Left colon (tissue), 2 donors: Measurements from ENCODE around the gene SLC41A3. TPM values are rescaled to one million over a fixed set of nuclear protein-coding genes. Genes with fewer than 3 reads are reported as not detected.
A peak's percentile ranks its signal among the peaks of the same experiment; 100 is the strongest.
"Not testable (repeated sequence)": the region's sequence is repeated elsewhere in the genome, so short reads cannot be mapped to it uniquely, and the experiment has no call there.

Source experiments
- ATAC-seq: fragments of 200-7000 bp; cut with Tn5 transposase; one replicate; pipeline ENCODE4 v1.9.1; 2020; ENCODE audit warnings: mild to moderate bottlenecking, moderate library complexity
- DNase-seq, 2 donors: peaks; one replicate each; pipeline ENCODE4 v3.0.0-alpha.2; 2020
- intact Hi-C, 2 donors: fragments of 100-400 bp; cut with DNase I in 1 of 2; cut with micrococcal nuclease in 1 of 2; formaldehyde crosslinking; loops; one replicate each; pipeline versions ENCODE4 v1.11.2 to v1.14.0; 2022; cut with DNase I, micrococcal nuclease
- total RNA-seq, 2 donors: library from RNA; stranded (reverse); fragmentation: NEBNext Ultra II Directional; extraction: Animal tissue kit (Norgen Biotek cat#: 25700); gene quantifications; one replicate each; pipeline ENCODE4 v1.2.1, GENCODE V29; 2021
- donor health status: DM: no; HTN: no; CAD: no.
- donor health status: DM: yes; HTN: yes; CAD: no.

The SLC41A3 gene
- total RNA-seq, 2 donors from 2014 or later: 31.3 to 31.4 TPM

GRCh38 chr3:126039870-126040269 lies 44.1 kb downstream of the SLC41A3 start:
- ATAC-seq (peak; percentile 54), DNase-seq (no peak)
- intact Hi-C loops: no loop called here

GRCh38 chr3:126038791-126039190 lies 45.1 kb downstream of the SLC41A3 start:
- DNase-seq, intact Hi-C loops, ATAC-seq: not testable (repeated sequence)

GRCh38 chr3:126036056-126036549 lies 47.8 kb downstream of the SLC41A3 start:
- no peak for DNase-seq
- no peak for ATAC-seq

GRCh38 chr3:126035362-126036050 lies 48.4 kb downstream of the SLC41A3 start:
- DNase-seq: no peak

More at GRCh38 chr3:126036056-126036549, 47.8 kb downstream of the SLC41A3 start:
- intact Hi-C loops: no loop called here

GRCh38 chr3:126034481-126035361 lies 49.2 kb downstream of the SLC41A3 start:
- DNase-seq (no peak), ATAC-seq (no peak)
- intact Hi-C loops: no loop called here

More at GRCh38 chr3:126035362-126036050, 48.4 kb downstream of the SLC41A3 start:
- intact Hi-C loops: no loop called here
- ATAC-seq: no peak

- DNase-seq: no peak
- no peak for ATAC-seq
- intact Hi-C loops: no loop called here
Measured at GRCh38 chr3:126033765-126034164, 50.2 kb downstream of the SLC41A3 start.

GRCh38 chr3:126033051-126033745 lies 50.7 kb downstream of the SLC41A3 start:
- ATAC-seq: no peak
- no peak for DNase-seq

GRCh38 chr3:126031981-126032471 lies 51.9 kb downstream of the SLC41A3 start:
- no peak for ATAC-seq
- DNase-seq: no peak
- intact Hi-C loops: no loop called here

More at GRCh38 chr3:126033051-126033745, 50.7 kb downstream of the SLC41A3 start:
- intact Hi-C loops: no loop called here

- intact Hi-C loops: no loop called here
- DNase-seq: no peak
- no peak for ATAC-seq
Measured at GRCh38 chr3:126030455-126030854, 53.5 kb downstream of the SLC41A3 start.

GRCh38 chr3:126029241-126029640 lies 54.7 kb downstream of the SLC41A3 start:
- intact Hi-C loops: no loop called here
- ATAC-seq (no peak), DNase-seq (no peak)

GRCh38 chr3:126028096-126028495 lies 55.8 kb downstream of the SLC41A3 start:
- ATAC-seq (no peak), DNase-seq (no peak)
- intact Hi-C loops: no loop called here

GRCh38 chr3:126026761-126027160 lies 57.2 kb downstream of the SLC41A3 start:
- no peak for ATAC-seq
- no peak for DNase-seq
- intact Hi-C loops: no loop called here

- ATAC-seq (peak; percentile 31), DNase-seq (no peak)
- intact Hi-C loops: no loop called here
Measured at GRCh38 chr3:126026277-126026751, 57.6 kb downstream of the SLC41A3 start.

- ATAC-seq (no peak), DNase-seq (no peak)
- intact Hi-C loops: no loop called here
Measured at GRCh38 chr3:126025862-126026261, 58.1 kb downstream of the SLC41A3 start.

- intact Hi-C loops: no loop called here
- DNase-seq (no peak), ATAC-seq (no peak)
Measured at GRCh38 chr3:126025116-126025729, 58.7 kb downstream of the SLC41A3 start.

- ATAC-seq: no peak
- intact Hi-C loops: no loop called here
- DNase-seq: no peak
Measured at GRCh38 chr3:126024049-126024854, 59.7 kb downstream of the SLC41A3 start.

GRCh38 chr3:126023390-126023789 lies 60.5 kb downstream of the SLC41A3 start:
- no peak for DNase-seq

More at GRCh38 chr3:126023390-126023789, 60.5 kb downstream of the SLC41A3 start:
- no peak for ATAC-seq
- intact Hi-C loops: no loop called here
